ENCODE results near the gene CCDC117. TPM values are rescaled to one million over a fixed set of nuclear protein-coding genes. Genes with fewer than 3 reads are reported as not detected.
"Not testable (repeated sequence)": the region's sequence is repeated elsewhere in the genome, so short reads cannot be mapped to it uniquely, and the experiment has no call there.

The CCDC117 gene
- total and polyA plus RNA-seq, 8 donors = 7.1 to 28.6 (median 13.8) TPM

DNA sequence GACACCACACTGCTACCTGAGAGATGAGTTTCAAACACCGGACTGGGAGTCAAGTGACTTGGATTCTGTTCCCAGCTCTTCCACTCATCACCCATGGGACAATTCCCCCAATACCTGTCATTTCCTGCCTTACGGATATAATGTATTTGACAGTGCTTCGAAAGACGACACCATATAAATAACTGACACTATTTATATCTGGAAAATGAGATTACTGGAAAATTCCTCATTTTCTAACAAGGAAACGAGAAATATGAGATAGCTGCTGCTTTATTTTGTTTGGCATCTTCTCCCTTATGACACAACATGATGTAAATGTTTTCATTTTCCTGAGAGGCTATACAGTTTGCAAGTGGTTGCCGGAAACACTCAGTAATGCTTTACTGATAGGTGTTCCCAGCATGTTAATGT is 22.0 kb upstream of the CCDC117 start:
- DNase-seq = peak in 1 of 2 donors; percentile 27
- intact Hi-C loops (cut with DNase I; ENCODE audit: low total_unique reads) = no loop called here
- 75 to 88% (median 80%) methylated on average over 6 of the region's 6 CpGs for WGBS, 5 donors
- Histone ChIP-seq H3K9me3 (no peaks in the 10 kb centered on the region), H3K27ac (no peak overlapping the region), H3K4me1 (no peaks in the 10 kb centered on the region), H3K4me3 (no peak overlapping the region), H3K27me3 (no peaks in the 10 kb centered on the region), H3K36me3 (peaks cover 34 to 70% (median 58%) of the 10 kb centered on the region in 4 donors)
- TF ChIP-seq POLR2AphosphoS5 (IDR thresholded peaks at IDR 0.05) (no peak), POLR2A (IDR thresholded peaks at IDR 0.05) (no peak), EP300 (IDR thresholded peaks at IDR 0.05) (no peak)
- TF ChIP-seq, protein P1, sequence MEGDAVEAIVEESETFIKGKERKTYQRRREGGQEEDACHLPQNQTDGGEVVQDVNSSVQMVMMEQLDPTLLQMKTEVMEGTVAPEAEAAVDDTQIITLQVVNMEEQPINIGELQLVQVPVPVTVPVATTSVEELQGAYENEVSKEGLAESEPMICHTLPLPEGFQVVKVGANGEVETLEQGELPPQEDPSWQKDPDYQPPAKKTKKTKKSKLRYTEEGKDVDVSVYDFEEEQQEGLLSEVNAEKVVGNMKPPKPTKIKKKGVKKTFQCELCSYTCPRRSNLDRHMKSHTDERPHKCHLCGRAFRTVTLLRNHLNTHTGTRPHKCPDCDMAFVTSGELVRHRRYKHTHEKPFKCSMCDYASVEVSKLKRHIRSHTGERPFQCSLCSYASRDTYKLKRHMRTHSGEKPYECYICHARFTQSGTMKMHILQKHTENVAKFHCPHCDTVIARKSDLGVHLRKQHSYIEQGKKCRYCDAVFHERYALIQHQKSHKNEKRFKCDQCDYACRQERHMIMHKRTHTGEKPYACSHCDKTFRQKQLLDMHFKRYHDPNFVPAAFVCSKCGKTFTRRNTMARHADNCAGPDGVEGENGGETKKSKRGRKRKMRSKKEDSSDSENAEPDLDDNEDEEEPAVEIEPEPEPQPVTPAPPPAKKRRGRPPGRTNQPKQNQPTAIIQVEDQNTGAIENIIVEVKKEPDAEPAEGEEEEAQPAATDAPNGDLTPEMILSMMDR (IDR thresholded peaks at IDR 0.05) = no peak

DNA sequence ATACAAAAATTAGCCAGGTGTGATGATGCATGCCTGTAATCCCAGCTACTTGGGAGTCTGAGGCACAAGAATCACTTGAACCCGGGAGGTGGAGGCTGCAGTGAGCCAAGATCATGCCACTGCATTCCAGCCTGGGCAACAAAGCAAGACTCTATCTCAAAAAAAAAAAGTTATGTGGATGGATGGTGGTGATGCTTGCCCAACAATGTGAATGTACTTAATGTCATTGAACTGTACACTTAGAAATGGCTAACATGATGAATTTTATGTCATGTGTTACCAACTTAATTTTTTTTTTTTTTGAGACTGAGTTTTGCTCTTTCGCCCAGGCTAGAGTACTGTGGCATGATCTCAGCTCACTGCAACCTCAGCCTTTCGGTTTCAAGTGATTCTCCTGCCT is 18.0 kb upstream of the CCDC117 start:
- intact Hi-C loops (cut with DNase I; ENCODE audit: low total_unique reads); H3K27me3 ChIP-seq; H3K4me1 ChIP-seq; DNase-seq; H3K27ac ChIP-seq; H3K9me3 ChIP-seq; H3K4me3 ChIP-seq: not testable (repeated sequence)
- 95 to 97% (median 96%) methylated on average over 3 of the region's 3 CpGs for WGBS, 5 donors
- peaks cover 0 to 29% (median 27%) of the 10 kb centered on the region in 4 donors for H3K36me3 ChIP-seq

DNA sequence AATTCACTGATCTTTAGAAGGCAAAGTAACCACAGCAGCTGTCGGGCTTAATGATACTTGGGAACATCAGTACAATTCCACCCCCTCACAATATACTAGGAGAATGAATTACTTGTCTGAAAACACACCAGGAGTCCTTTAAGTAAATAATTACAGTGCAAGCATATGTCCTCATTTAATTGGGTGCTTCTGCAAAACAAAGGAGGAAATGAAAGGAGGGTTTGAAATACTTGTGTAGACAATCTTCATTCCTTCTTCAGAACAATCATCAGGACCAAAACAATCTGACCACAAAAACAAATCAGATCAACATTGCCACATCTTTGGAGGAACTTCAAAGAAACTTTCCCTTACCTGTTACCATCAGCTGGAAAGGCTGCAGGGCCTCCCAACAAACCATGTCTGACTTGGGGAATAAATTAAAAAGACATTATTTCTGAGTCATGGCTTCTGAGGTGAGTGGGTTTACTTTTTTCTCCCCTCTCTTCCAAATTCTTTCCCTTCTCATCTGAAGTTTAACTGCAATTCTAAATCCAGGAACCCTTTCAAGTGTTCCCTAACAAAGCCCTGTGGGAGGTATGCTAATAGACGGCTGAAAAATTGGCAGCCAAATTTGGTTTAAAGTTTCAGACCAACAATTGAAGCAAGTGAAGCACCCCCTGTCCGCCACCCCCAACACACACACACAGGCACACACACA is 12.5 kb upstream of the CCDC117 start:
- Histone ChIP-seq H3K27ac (no peak overlapping the region), H3K36me3 (peaks cover 0 to 8% (median 3%) of the 10 kb centered on the region in 4 donors), H3K27me3 (no peaks in the 10 kb centered on the region), H3K9me3 (no peaks in the 10 kb centered on the region), H3K4me3 (no peak overlapping the region), H3K4me1 (no peaks in the 10 kb centered on the region)
- intact Hi-C loops (cut with DNase I; ENCODE audit: low total_unique reads) = no loop called here
- 57 to 73% (median 60%) methylated on average over 3 of the region's 3 CpGs for WGBS, 5 donors
- TF ChIP-seq EP300 (IDR thresholded peaks at IDR 0.05) (no peak), POLR2A (IDR thresholded peaks at IDR 0.05) (no peak), POLR2AphosphoS5 (IDR thresholded peaks at IDR 0.05) (no peak)
- TF ChIP-seq, protein P1 (IDR thresholded peaks at IDR 0.05) = no peak
- no peak for DNase-seq

DNA sequence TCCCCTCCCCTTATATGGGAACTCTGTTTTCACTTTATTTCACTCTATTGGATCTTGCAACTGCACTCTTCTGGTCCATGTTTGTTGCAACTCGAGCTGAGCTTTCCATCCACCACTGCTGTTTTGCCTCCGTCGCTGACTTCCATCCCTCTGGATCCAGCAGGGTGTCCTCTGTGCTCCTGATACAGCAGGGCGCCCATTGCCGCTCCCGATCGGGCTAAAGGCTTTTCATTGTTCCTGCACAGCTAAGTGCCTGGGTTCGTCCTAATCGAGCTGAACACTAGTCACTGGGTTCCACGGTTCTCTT is 11.1 kb upstream of the CCDC117 start:
- TF ChIP-seq POLR2AphosphoS5 (IDR thresholded peaks at IDR 0.05) = no peak
- 95 to 97% (median 96%) methylated on average over 10 of the region's 10 CpGs for WGBS, 5 donors
- intact Hi-C loops (cut with DNase I; ENCODE audit: low total_unique reads) = no loop called here
- no peaks in the 10 kb centered on the region for H3K4me1 ChIP-seq
- no peaks in the 10 kb centered on the region for H3K27me3 ChIP-seq
- no peak overlapping the region for H3K27ac ChIP-seq
- DNase-seq = no peak
- H3K9me3 ChIP-seq = no peaks in the 10 kb centered on the region
- H3K4me3 ChIP-seq = no peak overlapping the region
- peaks cover 0 to 8% (median 3%) of the 10 kb centered on the region in 4 donors for H3K36me3 ChIP-seq

GRCh38 chr22:28762000-28762399 is 10.5 kb upstream of the CCDC117 start:
- DNase-seq; H3K27me3 ChIP-seq; H3K4me1 ChIP-seq; H3K4me3 ChIP-seq; intact Hi-C loops (cut with DNase I; ENCODE audit: low total_unique reads); H3K9me3 ChIP-seq; H3K27ac ChIP-seq; H3K36me3 ChIP-seq: not testable (repeated sequence)
- 83 to 93% (median 92%) methylated on average over 4 of the region's 4 CpGs for WGBS, 5 donors

- intact Hi-C loops (cut with DNase I; ENCODE audit: low total_unique reads) = no loop called here
- Histone ChIP-seq H3K4me1 (peaks cover 0 to 2% (median under 1%) of the 10 kb centered on the region in 4 donors), H3K27ac (no peak overlapping the region), H3K4me3 (no peak overlapping the region), H3K36me3 (no peaks in the 10 kb centered on the region), H3K9me3 (no peaks in the 10 kb centered on the region), H3K27me3 (no peaks in the 10 kb centered on the region)
- DNase-seq = no peak
- TF ChIP-seq EP300 (IDR thresholded peaks at IDR 0.05) = no peak
- WGBS, 5 donors = 78 to 97% (median 95%) methylated on average over 3 of the region's 3 CpGs
Observed at GRCh38 chr22:28766628-28767027, 5.9 kb upstream of the CCDC117 start.
